HEK293 (cell line): ENCODE measurements around the gene DCST2.

Source experiments
- PATZ1 ChIP-seq: fragments of 450-650 bp; formaldehyde crosslinking; IDR thresholded peaks from 2 replicates; pipeline ENCODE4 v1.5.1; 2016; ENCODE audit warnings: missing biosample characterization, missing genetic modification characterization
- ZBTB7A ChIP-seq: fragments of 450-650 bp; formaldehyde crosslinking; IDR thresholded peaks from 2 replicates; pipeline ENCODE4 v1.5.1; 2016; ENCODE audit warnings: low read depth, missing biosample characterization, missing genetic modification characterization

GRCh38 chr1:155044812-155045657 is 11.5 kb upstream of the DCST2 start:
- TF ChIP-seq ZBTB7A (tag by site-specific recombination) (no peak), PATZ1 (tag by site-specific recombination) (peak; percentile 36)
